ENCODE results near the gene INTS11. TPM values are rescaled to one million over a fixed set of nuclear protein-coding genes. Genes with fewer than 3 reads are reported as not detected.

INTS11 gene
- total and polyA plus RNA-seq, 9 of the 15 experiments (the other 6 are each of a cell fraction or from before 2014, with no cell fraction given): 3.6 to 183 (median 110) TPM

DNA sequence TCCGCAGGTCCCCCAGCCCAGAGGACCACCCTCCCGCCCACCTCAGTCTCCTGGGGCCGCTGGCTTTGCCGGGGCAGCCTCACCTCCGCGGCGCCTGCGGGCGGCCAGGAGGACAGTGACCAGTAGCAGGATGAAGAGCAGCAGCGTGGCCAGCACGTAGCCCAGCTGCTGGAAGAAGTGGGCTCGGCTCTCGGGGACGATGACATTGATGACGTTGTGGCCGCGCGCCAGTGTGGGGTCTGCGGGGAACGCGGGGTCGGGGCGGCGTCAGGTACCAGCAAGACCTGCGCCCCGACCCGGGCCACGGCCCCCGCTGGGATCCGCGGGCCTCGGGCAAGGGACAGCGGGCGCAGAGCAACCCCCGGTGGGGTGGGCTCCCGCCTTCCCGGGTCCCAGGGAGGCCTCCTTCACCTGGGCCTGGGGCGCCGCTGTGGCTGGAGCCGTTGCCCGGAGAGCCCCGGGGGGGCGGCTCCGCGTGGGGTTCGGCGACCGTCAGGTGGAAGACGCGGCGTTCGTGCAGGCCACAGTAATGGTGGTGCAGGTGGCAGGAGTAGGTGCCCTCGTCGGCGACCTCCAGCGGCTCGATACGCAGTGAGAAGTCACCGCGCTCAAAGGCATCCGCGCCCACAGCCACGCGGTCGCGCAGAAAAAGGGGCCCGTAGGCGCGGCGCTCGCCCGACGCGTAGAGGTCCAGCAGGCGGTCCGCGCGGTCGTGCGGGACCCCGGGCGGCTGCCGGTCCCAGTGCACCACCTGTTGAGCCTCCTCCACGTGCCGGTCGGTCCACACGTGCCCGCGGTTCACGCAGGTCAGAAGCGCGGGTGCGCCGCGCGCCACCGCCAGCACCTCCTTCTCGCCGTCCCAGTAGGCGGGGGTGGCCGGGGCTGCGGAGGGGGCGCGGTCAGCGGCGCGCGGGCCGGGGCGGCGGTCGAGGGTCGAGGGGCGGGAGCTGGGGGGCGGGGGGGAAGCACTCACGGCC is 30.1 kb upstream of the INTS11 start (continued):
- TF ChIP-seq SOX6 (IDR thresholded peaks at IDR 0.05) (no peak), ZNF644 (tag; IDR thresholded peaks at IDR 0.05; ENCODE audit: low read depth) (no peak), NONO (IDR thresholded peaks at IDR 0.05; ENCODE audit: low read depth in 2 of 2, low read length in 1 of 2) (peak in 1 of 2 experiments; percentile 22; a peak in 1 of 4 replicates), SMARCA5 (IDR thresholded peaks at IDR 0.05) (no peak), RBFOX2 (IDR thresholded peaks at IDR 0.05; ENCODE audit: low read depth, low read length) (peak; percentile 9; the same call in 1 of the 2 replicates), HDAC2 (IDR thresholded peaks at IDR 0.05) (no peak), MCM7 (IDR thresholded peaks at IDR 0.05) (no peak), ZEB2 (IDR thresholded peaks at IDR 0.05) (no peak), SIN3B (IDR thresholded peaks at IDR 0.05; ENCODE audit: low read depth) (no peak), CBX1 (IDR thresholded peaks at IDR 0.05; ENCODE audit: low read depth) (peak; percentile 3; the same call in 1 of the 2 replicates), FIP1L1 (IDR thresholded peaks at IDR 0.05; ENCODE audit: low read depth, low read length, poor library complexity, severe bottlenecking) (peak; percentile 53), KHSRP (IDR thresholded peaks at IDR 0.05) (no peak), PURB (CRISPR knock-in tag; IDR thresholded peaks at IDR 0.05; ENCODE audit: low read depth) (no peak), HNRNPL (IDR thresholded peaks at IDR 0.05; ENCODE audit: low read depth, low read length) (peak; percentile 66; the same call in 1 of the 2 replicates), HNRNPUL1 (IDR thresholded peaks at IDR 0.05; ENCODE audit: low read length) (no peak), ZNF274 (IDR thresholded peaks at IDR 0.05; ENCODE audit: borderline replicate concordance, low read depth, low read length) (no peak)
- TF ChIP-seq, protein P1, sequence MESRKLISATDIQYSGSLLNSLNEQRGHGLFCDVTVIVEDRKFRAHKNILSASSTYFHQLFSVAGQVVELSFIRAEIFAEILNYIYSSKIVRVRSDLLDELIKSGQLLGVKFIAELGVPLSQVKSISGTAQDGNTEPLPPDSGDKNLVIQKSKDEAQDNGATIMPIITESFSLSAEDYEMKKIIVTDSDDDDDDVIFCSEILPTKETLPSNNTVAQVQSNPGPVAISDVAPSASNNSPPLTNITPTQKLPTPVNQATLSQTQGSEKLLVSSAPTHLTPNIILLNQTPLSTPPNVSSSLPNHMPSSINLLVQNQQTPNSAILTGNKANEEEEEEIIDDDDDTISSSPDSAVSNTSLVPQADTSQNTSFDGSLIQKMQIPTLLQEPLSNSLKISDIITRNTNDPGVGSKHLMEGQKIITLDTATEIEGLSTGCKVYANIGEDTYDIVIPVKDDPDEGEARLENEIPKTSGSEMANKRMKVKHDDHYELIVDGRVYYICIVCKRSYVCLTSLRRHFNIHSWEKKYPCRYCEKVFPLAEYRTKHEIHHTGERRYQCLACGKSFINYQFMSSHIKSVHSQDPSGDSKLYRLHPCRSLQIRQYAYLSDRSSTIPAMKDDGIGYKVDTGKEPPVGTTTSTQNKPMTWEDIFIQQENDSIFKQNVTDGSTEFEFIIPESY (CRISPR knock-in tag; IDR thresholded peaks at IDR 0.05): peak; percentile 93
- TF ChIP-seq, protein P2, sequence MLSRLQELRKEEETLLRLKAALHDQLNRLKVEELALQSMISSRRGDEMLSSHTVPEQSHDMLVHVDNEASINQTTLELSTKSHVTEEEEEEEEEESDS (CRISPR knock-in tag; IDR thresholded peaks at IDR 0.05): no peak
- TF ChIP-seq, protein P3, sequence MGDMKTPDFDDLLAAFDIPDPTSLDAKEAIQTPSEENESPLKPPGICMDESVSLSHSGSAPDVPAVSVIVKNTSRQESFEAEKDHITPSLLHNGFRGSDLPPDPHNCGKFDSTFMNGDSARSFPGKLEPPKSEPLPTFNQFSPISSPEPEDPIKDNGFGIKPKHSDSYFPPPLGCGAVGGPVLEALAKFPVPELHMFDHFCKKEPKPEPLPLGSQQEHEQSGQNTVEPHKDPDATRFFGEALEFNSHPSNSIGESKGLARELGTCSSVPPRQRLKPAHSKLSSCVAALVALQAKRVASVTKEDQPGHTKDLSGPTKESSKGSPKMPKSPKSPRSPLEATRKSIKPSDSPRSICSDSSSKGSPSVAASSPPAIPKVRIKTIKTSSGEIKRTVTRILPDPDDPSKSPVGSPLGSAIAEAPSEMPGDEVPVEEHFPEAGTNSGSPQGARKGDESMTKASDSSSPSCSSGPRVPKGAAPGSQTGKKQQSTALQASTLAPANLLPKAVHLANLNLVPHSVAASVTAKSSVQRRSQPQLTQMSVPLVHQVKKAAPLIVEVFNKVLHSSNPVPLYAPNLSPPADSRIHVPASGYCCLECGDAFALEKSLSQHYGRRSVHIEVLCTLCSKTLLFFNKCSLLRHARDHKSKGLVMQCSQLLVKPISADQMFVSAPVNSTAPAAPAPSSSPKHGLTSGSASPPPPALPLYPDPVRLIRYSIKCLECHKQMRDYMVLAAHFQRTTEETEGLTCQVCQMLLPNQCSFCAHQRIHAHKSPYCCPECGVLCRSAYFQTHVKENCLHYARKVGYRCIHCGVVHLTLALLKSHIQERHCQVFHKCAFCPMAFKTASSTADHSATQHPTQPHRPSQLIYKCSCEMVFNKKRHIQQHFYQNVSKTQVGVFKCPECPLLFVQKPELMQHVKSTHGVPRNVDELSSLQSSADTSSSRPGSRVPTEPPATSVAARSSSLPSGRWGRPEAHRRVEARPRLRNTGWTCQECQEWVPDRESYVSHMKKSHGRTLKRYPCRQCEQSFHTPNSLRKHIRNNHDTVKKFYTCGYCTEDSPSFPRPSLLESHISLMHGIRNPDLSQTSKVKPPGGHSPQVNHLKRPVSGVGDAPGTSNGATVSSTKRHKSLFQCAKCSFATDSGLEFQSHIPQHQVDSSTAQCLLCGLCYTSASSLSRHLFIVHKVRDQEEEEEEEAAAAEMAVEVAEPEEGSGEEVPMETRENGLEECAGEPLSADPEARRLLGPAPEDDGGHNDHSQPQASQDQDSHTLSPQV (IDR thresholded peaks at IDR 0.05): no peak
- TF ChIP-seq, protein P4, sequence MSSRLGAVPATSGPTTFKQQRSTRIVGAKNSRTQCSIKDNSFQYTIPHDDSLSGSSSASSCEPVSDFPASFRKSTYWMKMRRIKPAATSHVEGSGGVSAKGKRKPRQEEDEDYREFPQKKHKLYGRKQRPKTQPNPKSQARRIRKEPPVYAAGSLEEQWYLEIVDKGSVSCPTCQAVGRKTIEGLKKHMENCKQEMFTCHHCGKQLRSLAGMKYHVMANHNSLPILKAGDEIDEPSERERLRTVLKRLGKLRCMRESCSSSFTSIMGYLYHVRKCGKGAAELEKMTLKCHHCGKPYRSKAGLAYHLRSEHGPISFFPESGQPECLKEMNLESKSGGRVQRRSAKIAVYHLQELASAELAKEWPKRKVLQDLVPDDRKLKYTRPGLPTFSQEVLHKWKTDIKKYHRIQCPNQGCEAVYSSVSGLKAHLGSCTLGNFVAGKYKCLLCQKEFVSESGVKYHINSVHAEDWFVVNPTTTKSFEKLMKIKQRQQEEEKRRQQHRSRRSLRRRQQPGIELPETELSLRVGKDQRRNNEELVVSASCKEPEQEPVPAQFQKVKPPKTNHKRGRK (tag; IDR thresholded peaks at IDR 0.05): no peak

Measured in K562 (cell line).